Measurements from ENCODE around the gene LRRC14B.
"Not testable (repeated sequence)": the region's sequence is repeated elsewhere in the genome, so short reads cannot be mapped to it uniquely, and the experiment has no call there.

The LRRC14B gene

DNA sequence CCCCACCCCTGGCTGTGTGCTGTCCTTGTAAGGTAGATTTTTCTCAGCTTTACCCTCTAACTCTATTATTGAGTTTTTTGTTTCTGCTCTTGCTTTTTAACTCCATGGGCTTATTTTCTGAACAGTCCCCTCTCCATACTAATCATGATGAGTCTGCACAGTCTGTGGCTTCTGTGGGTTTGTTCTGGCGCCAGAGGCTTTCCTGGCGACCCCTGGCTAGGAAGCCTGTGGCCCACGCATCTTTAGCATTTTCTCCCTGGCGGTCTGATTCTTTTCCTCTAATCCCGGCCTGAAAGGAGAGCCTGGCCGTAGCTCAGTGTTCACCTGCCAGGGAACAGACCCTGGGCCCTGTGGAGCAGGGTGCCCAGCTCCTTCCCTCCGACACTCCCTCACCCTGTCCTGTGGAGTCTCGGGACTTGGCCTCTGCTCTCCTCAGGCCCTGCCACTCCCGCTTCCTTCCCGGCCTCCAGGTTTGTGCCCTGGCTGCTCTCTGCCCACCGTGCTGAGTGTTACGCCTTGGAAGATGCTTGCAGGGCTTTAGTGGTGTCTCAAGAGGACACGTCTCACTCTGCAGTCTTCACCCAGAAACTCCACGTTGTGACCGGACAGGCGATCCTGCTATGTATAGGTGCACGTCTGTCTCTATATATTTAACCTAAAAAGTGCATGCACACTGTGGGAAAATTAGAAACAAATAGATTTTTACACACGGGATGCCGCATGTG, 31.7 kb upstream of the LRRC14B start:
- Histone ChIP-seq H3K9me3 (ENCODE audit: control insufficient read depth in 1 of 2, low read length in 2 of 2) (no peaks in the 10 kb centered on the region), H3K4me1 (ENCODE audit: control insufficient read depth in 1 of 2, insufficient read depth in 2 of 2, low read length in 2 of 2) (no peaks in the 10 kb centered on the region), H3K4me3 (ENCODE audit: low read depth in 1 of 2, low read length in 2 of 2) (no peak overlapping the region), H3K9ac (ENCODE audit: low read depth in 1 of 2, low read length in 2 of 2) (no peak overlapping the region), H3K27ac (ENCODE audit: low read depth, low read length) (no peak overlapping the region), H3K27me3 (ENCODE audit: control insufficient read depth in 1 of 2, insufficient read depth in 2 of 2, low read length in 2 of 2) (no peaks in the 10 kb centered on the region), H3K36me3 (ENCODE audit: control insufficient read depth in 1 of 2, insufficient read depth in 2 of 2, low read length in 2 of 2) (no peaks in the 10 kb centered on the region)

GRCh38 chr5:160173-160510, 31.2 kb upstream of the LRRC14B start:
- H3K27ac ChIP-seq (ENCODE audit: low read depth, low read length): no peak overlapping the region
- no peaks in the 10 kb centered on the region for H3K36me3 ChIP-seq (ENCODE audit: control insufficient read depth in 1 of 2, insufficient read depth in 2 of 2, low read length in 2 of 2)
- H3K9ac ChIP-seq (ENCODE audit: low read depth in 1 of 2, low read length in 2 of 2): no peak overlapping the region
- H3K4me1 ChIP-seq (ENCODE audit: control insufficient read depth in 1 of 2, insufficient read depth in 2 of 2, low read length in 2 of 2): no peaks in the 10 kb centered on the region
- no peaks in the 10 kb centered on the region for H3K9me3 ChIP-seq (ENCODE audit: control insufficient read depth in 1 of 2, low read length in 2 of 2)
- H3K4me3 ChIP-seq (ENCODE audit: low read depth in 1 of 2, low read length in 2 of 2): no peak overlapping the region
- H3K27me3 ChIP-seq (ENCODE audit: control insufficient read depth in 1 of 2, insufficient read depth in 2 of 2, low read length in 2 of 2): no peaks in the 10 kb centered on the region

GRCh38 chr5:160921-161802, 30.1 kb upstream of the LRRC14B start:
- H3K9ac ChIP-seq (ENCODE audit: low read depth in 1 of 2, low read length in 2 of 2): no peak overlapping the region
- no peak overlapping the region for H3K27ac ChIP-seq (ENCODE audit: low read depth, low read length)
- no peaks in the 10 kb centered on the region for H3K36me3 ChIP-seq (ENCODE audit: control insufficient read depth in 1 of 2, insufficient read depth in 2 of 2, low read length in 2 of 2)
- H3K9me3 ChIP-seq (ENCODE audit: control insufficient read depth in 1 of 2, low read length in 2 of 2): no peaks in the 10 kb centered on the region
- H3K27me3 ChIP-seq (ENCODE audit: control insufficient read depth in 1 of 2, insufficient read depth in 2 of 2, low read length in 2 of 2): no peaks in the 10 kb centered on the region
- H3K4me3 ChIP-seq (ENCODE audit: low read depth in 1 of 2, low read length in 2 of 2): no peak overlapping the region
- no peaks in the 10 kb centered on the region for H3K4me1 ChIP-seq (ENCODE audit: control insufficient read depth in 1 of 2, insufficient read depth in 2 of 2, low read length in 2 of 2)

DNA sequence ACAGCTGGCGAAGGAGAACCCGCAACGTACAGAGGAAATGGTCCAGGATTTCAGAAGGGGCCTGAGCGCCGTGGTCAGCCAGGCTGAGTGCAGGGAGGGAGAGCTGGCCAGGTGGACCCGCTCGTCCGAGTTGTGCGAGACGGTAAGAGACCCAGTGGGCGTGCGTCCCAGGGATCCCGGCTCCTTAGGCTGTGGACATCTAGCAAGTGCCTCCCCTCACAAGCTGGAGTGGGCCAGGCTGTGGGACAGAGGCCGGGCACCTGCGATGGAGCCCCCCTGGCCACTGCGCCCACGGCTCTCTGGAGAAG, 29.5 kb upstream of the LRRC14B start:
- H3K9me3 ChIP-seq (ENCODE audit: control insufficient read depth in 1 of 2, low read length in 2 of 2): no peaks in the 10 kb centered on the region
- no peaks in the 10 kb centered on the region for H3K27me3 ChIP-seq (ENCODE audit: control insufficient read depth in 1 of 2, insufficient read depth in 2 of 2, low read length in 2 of 2)
- no peak overlapping the region for H3K9ac ChIP-seq (ENCODE audit: low read depth in 1 of 2, low read length in 2 of 2)
- H3K4me1 ChIP-seq (ENCODE audit: control insufficient read depth in 1 of 2, insufficient read depth in 2 of 2, low read length in 2 of 2): no peaks in the 10 kb centered on the region
- no peak overlapping the region for H3K27ac ChIP-seq (ENCODE audit: low read depth, low read length)
- no peak overlapping the region for H3K4me3 ChIP-seq (ENCODE audit: low read depth in 1 of 2, low read length in 2 of 2)
- no peaks in the 10 kb centered on the region for H3K36me3 ChIP-seq (ENCODE audit: control insufficient read depth in 1 of 2, insufficient read depth in 2 of 2, low read length in 2 of 2)

DNA sequence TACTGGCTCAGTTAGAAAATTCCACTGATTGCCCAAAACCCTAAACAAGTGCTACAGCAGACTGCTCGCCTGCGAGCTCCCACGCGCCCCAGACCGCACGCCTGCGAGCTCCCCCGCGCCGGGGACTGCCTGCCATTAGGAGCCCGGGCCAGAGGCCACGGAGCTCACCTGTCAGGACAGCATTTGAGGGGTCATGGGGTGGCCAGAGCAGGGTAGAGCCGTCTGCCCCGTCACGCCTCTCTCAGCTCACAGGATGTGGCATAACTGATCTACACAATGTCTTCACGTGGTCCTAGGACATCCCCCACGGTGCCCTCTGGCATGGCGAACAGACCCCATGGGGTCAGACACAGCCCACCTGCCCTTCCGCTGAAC, 29.1 kb upstream of the LRRC14B start:
- Histone ChIP-seq H3K9ac (ENCODE audit: low read depth in 1 of 2, low read length in 2 of 2) (no peak overlapping the region), H3K36me3 (ENCODE audit: control insufficient read depth in 1 of 2, insufficient read depth in 2 of 2, low read length in 2 of 2) (no peaks in the 10 kb centered on the region), H3K27ac (ENCODE audit: low read depth, low read length) (no peak overlapping the region), H3K4me1 (ENCODE audit: control insufficient read depth in 1 of 2, insufficient read depth in 2 of 2, low read length in 2 of 2) (no peaks in the 10 kb centered on the region), H3K27me3 (ENCODE audit: control insufficient read depth in 1 of 2, insufficient read depth in 2 of 2, low read length in 2 of 2) (no peaks in the 10 kb centered on the region), H3K4me3 (ENCODE audit: low read depth in 1 of 2, low read length in 2 of 2) (no peak overlapping the region), H3K9me3 (ENCODE audit: control insufficient read depth in 1 of 2, low read length in 2 of 2) (no peaks in the 10 kb centered on the region)

GRCh38 chr5:162565-163337, 28.5 kb upstream of the LRRC14B start:
- H3K4me3 ChIP-seq (ENCODE audit: low read depth in 1 of 2, low read length in 2 of 2): no peak overlapping the region
- no peak overlapping the region for H3K9ac ChIP-seq (ENCODE audit: low read depth in 1 of 2, low read length in 2 of 2)
- no peak overlapping the region for H3K27ac ChIP-seq (ENCODE audit: low read depth, low read length)
- H3K9me3 ChIP-seq (ENCODE audit: control insufficient read depth in 1 of 2, low read length in 2 of 2): no peaks in the 10 kb centered on the region
- no peaks in the 10 kb centered on the region for H3K36me3 ChIP-seq (ENCODE audit: control insufficient read depth in 1 of 2, insufficient read depth in 2 of 2, low read length in 2 of 2)
- no peaks in the 10 kb centered on the region for H3K27me3 ChIP-seq (ENCODE audit: control insufficient read depth in 1 of 2, insufficient read depth in 2 of 2, low read length in 2 of 2)
- no peaks in the 10 kb centered on the region for H3K4me1 ChIP-seq (ENCODE audit: control insufficient read depth in 1 of 2, insufficient read depth in 2 of 2, low read length in 2 of 2)

GRCh38 chr5:163338-163620, 28.0 kb upstream of the LRRC14B start:
- H3K27ac ChIP-seq (ENCODE audit: low read depth, low read length): no peak overlapping the region
- H3K36me3 ChIP-seq (ENCODE audit: control insufficient read depth in 1 of 2, insufficient read depth in 2 of 2, low read length in 2 of 2): no peaks in the 10 kb centered on the region
- H3K4me1 ChIP-seq (ENCODE audit: control insufficient read depth in 1 of 2, insufficient read depth in 2 of 2, low read length in 2 of 2): no peaks in the 10 kb centered on the region
- no peaks in the 10 kb centered on the region for H3K9me3 ChIP-seq (ENCODE audit: control insufficient read depth in 1 of 2, low read length in 2 of 2)
- no peaks in the 10 kb centered on the region for H3K27me3 ChIP-seq (ENCODE audit: control insufficient read depth in 1 of 2, insufficient read depth in 2 of 2, low read length in 2 of 2)
- no peak overlapping the region for H3K4me3 ChIP-seq (ENCODE audit: low read depth in 1 of 2, low read length in 2 of 2)
- H3K9ac ChIP-seq (ENCODE audit: low read depth in 1 of 2, low read length in 2 of 2): no peak overlapping the region

DNA sequence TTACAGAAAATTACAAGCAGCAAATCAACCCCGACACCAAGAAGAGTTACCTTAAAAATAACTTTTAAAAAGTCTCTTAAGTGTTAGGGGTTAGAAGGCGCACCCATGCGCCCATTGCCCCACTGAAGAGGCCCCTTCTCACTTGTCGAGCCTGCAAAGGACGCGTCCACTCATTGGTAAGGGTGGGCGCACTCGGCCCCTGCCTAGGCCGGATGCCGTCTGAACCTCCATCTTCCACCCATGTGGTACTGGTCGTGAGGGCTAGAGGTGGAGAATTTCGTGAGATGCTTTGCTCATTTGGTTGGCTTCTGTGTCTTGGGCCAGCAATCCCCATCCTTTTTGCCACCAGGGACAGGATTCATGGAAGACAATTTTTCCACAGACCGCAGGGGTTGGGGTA, 27.5 kb upstream of the LRRC14B start:
- no peaks in the 10 kb centered on the region for H3K36me3 ChIP-seq (ENCODE audit: control insufficient read depth in 1 of 2, insufficient read depth in 2 of 2, low read length in 2 of 2)

GRCh38 chr5:164244-164643, 27.1 kb upstream of the LRRC14B start:
- H3K4me1 ChIP-seq (ENCODE audit: control insufficient read depth in 1 of 2, insufficient read depth in 2 of 2, low read length in 2 of 2): no peaks in the 10 kb centered on the region
- H3K27me3 ChIP-seq (ENCODE audit: control insufficient read depth in 1 of 2, insufficient read depth in 2 of 2, low read length in 2 of 2): no peaks in the 10 kb centered on the region
- H3K9me3 ChIP-seq (ENCODE audit: control insufficient read depth in 1 of 2, low read length in 2 of 2): no peaks in the 10 kb centered on the region
- H3K4me3 ChIP-seq (ENCODE audit: low read depth in 1 of 2, low read length in 2 of 2): no peak overlapping the region
- no peak overlapping the region for H3K9ac ChIP-seq (ENCODE audit: low read depth in 1 of 2, low read length in 2 of 2)
- no peak overlapping the region for H3K27ac ChIP-seq (ENCODE audit: low read depth, low read length)
- H3K36me3 ChIP-seq (ENCODE audit: control insufficient read depth in 1 of 2, insufficient read depth in 2 of 2, low read length in 2 of 2): no peaks in the 10 kb centered on the region

More for the DNA sequence above, 27.5 kb upstream of the LRRC14B start:
- Histone ChIP-seq H3K9me3 (ENCODE audit: control insufficient read depth in 1 of 2, low read length in 2 of 2) (no peaks in the 10 kb centered on the region), H3K4me1 (ENCODE audit: control insufficient read depth in 1 of 2, insufficient read depth in 2 of 2, low read length in 2 of 2) (no peaks in the 10 kb centered on the region), H3K27ac (ENCODE audit: low read depth, low read length) (no peak overlapping the region), H3K9ac (ENCODE audit: low read depth in 1 of 2, low read length in 2 of 2) (no peak overlapping the region), H3K27me3 (ENCODE audit: control insufficient read depth in 1 of 2, insufficient read depth in 2 of 2, low read length in 2 of 2) (no peaks in the 10 kb centered on the region), H3K4me3 (ENCODE audit: low read depth in 1 of 2, low read length in 2 of 2) (no peak overlapping the region)

DNA sequence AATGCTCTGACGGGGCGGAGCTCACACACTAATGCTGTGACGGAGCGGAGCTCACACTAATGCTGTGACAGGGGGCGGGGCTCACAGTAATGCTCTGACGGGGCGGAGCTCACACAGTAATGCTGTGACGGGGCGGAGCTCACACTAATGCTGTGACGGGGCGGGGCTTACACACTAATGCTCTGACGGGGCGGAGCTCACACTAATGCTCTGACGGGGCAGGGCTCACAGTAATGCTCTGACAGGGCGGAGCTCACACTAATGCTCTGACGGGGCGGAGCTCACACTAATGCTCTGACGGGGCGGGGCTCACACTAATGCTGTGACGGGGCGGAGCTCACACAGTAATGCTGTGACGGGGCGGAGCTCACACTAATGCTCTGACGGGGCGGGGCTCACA, 26.5 kb upstream of the LRRC14B start:
- H3K27me3 ChIP-seq (ENCODE audit: control insufficient read depth in 1 of 2, insufficient read depth in 2 of 2, low read length in 2 of 2): not testable (repeated sequence)

More for the DNA sequence above, 26.5 kb upstream of the LRRC14B start:
- H3K4me3 ChIP-seq (ENCODE audit: low read depth in 1 of 2, low read length in 2 of 2); H3K27ac ChIP-seq (ENCODE audit: low read depth, low read length); H3K9ac ChIP-seq (ENCODE audit: low read depth in 1 of 2, low read length in 2 of 2); H3K4me1 ChIP-seq (ENCODE audit: control insufficient read depth in 1 of 2, insufficient read depth in 2 of 2, low read length in 2 of 2); H3K36me3 ChIP-seq (ENCODE audit: control insufficient read depth in 1 of 2, insufficient read depth in 2 of 2, low read length in 2 of 2); H3K9me3 ChIP-seq (ENCODE audit: control insufficient read depth in 1 of 2, low read length in 2 of 2): not testable (repeated sequence)
